ENCODE measurements around the gene NCKAP5.

GRCh38 chr2:133292259-133292658 lies 276.0 kb downstream of the NCKAP5 start:
- TF ChIP-seq CTCF (IDR thresholded peaks at IDR 0.05; ENCODE audit: poor library complexity) (no peak), EZH2 (IDR thresholded peaks at IDR 0.05; ENCODE audit: borderline replicate concordance) (no peak)
